ENCODE data around the gene FOXQ1. TPM values are rescaled to one million over a fixed set of nuclear protein-coding genes. Genes with fewer than 3 reads are reported as not detected.

Gene FOXQ1
- total and polyA plus RNA-seq, 2 of the 13 experiments (the other 11 are each of a cell fraction or from before 2014, with no cell fraction given), result 35.2 to 39.8 TPM

DNA sequence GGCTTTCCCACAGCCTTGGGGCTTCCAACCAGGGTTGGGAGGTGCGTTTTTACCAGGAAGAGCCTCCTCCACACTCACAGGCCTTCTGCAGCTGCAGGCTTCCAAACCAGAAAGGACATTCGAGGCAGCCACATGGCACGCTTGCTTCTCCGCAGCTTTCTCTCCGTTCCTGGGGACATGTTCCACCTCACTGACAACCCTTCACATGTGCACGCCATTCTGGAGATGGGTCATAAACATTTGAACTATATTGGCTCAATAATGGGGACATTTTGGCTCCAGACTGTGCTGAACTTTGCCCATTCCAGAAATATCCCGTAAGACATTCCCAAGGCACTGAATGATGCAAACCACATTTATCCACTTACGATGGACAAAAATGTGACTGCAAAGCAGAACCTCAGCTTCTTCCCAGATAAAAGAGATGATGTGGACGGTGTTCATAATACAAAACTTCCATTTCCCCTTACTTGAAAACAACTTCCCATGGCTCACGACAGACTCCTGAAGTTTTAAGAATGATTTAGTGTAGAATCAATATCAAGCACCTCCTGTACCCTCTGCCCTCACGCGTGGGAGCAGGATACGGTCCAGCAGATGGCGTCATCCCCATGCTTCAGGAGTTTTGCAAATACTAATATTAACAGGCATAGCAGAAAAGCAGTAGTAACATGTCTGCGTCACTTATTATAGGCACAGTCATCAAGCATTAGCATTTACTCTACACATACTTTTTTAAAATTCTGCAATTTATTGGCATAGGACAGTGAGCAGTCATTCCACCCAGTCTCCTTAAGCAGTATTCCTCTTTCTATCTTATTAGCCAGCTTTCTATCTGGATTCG lies 52.1 kb downstream of the FOXQ1 start:
- no TSS peak for BruUV-seq (replicated peaks)
- DNase-seq (ENCODE audit: low spot score) (no peak), ATAC-seq (no peak), FAIRE-seq (no peak)
- Histone ChIP-seq H3K27me3 (ENCODE audit: control insufficient read depth in 1 of 2, insufficient read depth in 2 of 2, low read length in 2 of 2) (peaks cover 0 to 46% of the 10 kb centered on the region in 2 experiments; a peak in 3 of 5 replicates), H3K4me1 (ENCODE audit: insufficient read depth, low read length) (no peaks in the 10 kb centered on the region), H3K4me2 (ENCODE audit: low read depth, low read length) (no peak overlapping the region), H3K36me3 (replicated peaks in 1 of 2; ENCODE audit: control insufficient read depth in 1 of 2, insufficient read depth in 2 of 2, low read length in 2 of 2) (no peaks in the 10 kb centered on the region), H3K9me3 (ENCODE audit: low read length) (no peaks in the 10 kb centered on the region), H3K9ac (ENCODE audit: insufficient read depth, low read depth, low read length) (no peak overlapping the region), H3K27ac (ENCODE audit: extremely low read length, insufficient read depth, low read length) (no peak overlapping the region), H3K4me3 (replicated peaks in 1 of 3; ENCODE audit: insufficient read depth in 1 of 3, low read depth in 2 of 3, low read length in 3 of 3) (no peak overlapping the region), H2AFZ (ENCODE audit: low read length) (no peak overlapping the region), H3K79me2 (ENCODE audit: insufficient read depth, low read length) (no peaks in the 10 kb centered on the region), H4K20me1 (ENCODE audit: insufficient read depth, low read length) (no peaks in the 10 kb centered on the region)
- intact Hi-C loops (cut with micrococcal nuclease; ENCODE audit: unreplicated experiment), result no loop called here
- ChIA-PET POLR2A (no interaction called here), CTCF (ENCODE audit: low intra/inter-chr PET ratio, low total read pairs) (interaction anchor here (1.0 kb wide), 1 partner anchor 73 kb away, joined by 4 read pairs; no protein-coding TSS in a partner anchor)
- in situ Hi-C loops (cut with HindIII; ENCODE audit: extremely low pct_ligation_motif_present, low pct_unique_long_range_greater_than_20kb), result no loop called here
- 29% methylated on average over 16 of the region's 16 CpGs for WGBS (ENCODE audit: low lambda C conversion rate)
- TF ChIP-seq ZNF549 (CRISPR knock-in tag; IDR thresholded peaks at IDR 0.05) (no peak), MAF1 (CRISPR knock-in tag; IDR thresholded peaks at IDR 0.05; ENCODE audit: borderline replicate concordance) (no peak), CTCF (CRISPR knock-in tag; IDR thresholded peaks at IDR 0.05) (peak; percentile 35; the same call in 1 of the 2 replicates), MEF2D (CRISPR knock-in tag; IDR thresholded peaks at IDR 0.05) (no peak), ZNF329 (CRISPR knock-in tag; IDR thresholded peaks at IDR 0.05; ENCODE audit: low read depth) (no peak), GATAD1 (CRISPR knock-in tag; IDR thresholded peaks at IDR 0.05) (no peak), ZNF318 (CRISPR knock-in tag; IDR thresholded peaks at IDR 0.05) (no peak), SRSF4 (IDR thresholded peaks at IDR 0.05; ENCODE audit: low read depth, low read length, poor library complexity, severe bottlenecking) (no peak), STAG1 (CRISPR knock-in tag; IDR thresholded peaks at IDR 0.05) (peak; percentile 51), ZFP1 (CRISPR knock-in tag; IDR thresholded peaks at IDR 0.05) (no peak), ZNF570 (CRISPR knock-in tag; IDR thresholded peaks at IDR 0.05; ENCODE audit: borderline replicate concordance) (no peak), LCORL (IDR thresholded peaks at IDR 0.05) (no peak), LCORL (CRISPR knock-in tag; IDR thresholded peaks at IDR 0.05) (no peak)
